GM12891 (cell line): ENCODE measurements around the gene HIP1.

Experiments
- PAX5 ChIP-seq: IDR thresholded peaks from 2 replicates; pipeline ENCODE4 v1.6.1; 2011; ENCODE audit warnings: low read length, moderate library complexity, mild to moderate bottlenecking; ENCODE audit not compliant: insufficient read depth, severe bottlenecking
- POLR2A ChIP-seq: IDR thresholded peaks from 2 replicates; pipeline ENCODE4 v1.6.1; 2011; ENCODE audit warnings: low read depth, low read length, control low read depth
- TAF1 ChIP-seq: IDR thresholded peaks from 2 replicates; pipeline ENCODE4 v1.6.1; 2011; ENCODE audit warnings: low read depth, low read length, control low read depth

DNA sequence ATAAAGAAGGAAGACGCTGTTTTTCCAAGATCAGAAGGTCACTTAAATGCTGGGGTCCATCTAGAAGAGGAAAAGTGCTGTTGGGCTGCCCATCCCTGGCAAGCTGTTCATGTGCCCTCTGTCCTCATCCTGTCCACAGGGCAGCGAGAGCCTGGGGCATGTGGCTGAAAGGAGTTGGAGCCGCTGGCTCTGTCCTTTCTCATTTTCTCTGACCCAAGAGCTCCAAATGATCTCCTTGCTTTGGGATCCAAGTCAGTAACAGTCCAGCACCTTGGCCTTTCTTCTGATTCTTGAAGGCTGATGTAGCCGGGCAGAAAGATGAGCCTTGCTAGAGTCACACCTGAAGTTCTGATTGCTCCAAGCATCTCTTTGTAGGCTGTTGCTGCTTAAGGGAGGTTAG lies 202.2 kb downstream of the HIP1 start:
- no peak for TF ChIP-seq POLR2A
- TF ChIP-seq TAF1 = no peak
- TF ChIP-seq PAX5 = no peak
